SH-SY5Y (cell line): Measurements from ENCODE around the gene PTRHD1.

ENCODE experiments used
- GATA2 ChIP-seq: IDR thresholded peaks from 2 replicates; pipeline ENCODE4 v1.6.1; 2011; ENCODE audit warnings: mild to moderate bottlenecking, low read depth, low read length
- GATA3 ChIP-seq: IDR thresholded peaks from 2 replicates; pipeline ENCODE4 v1.6.1; 2011; ENCODE audit warnings: low read depth, mild to moderate bottlenecking, low read length, moderate library complexity

GRCh38 chr2:24832521-24832920 lies 39.3 kb upstream of the PTRHD1 start:
- TF ChIP-seq GATA2 (no peak), GATA3 (no peak)
